ENCODE data around the gene NPLOC4.
"Not testable (repeated sequence)": the region's sequence is repeated elsewhere in the genome, so short reads cannot be mapped to it uniquely, and the experiment has no call there.

The NPLOC4 gene

GRCh38 chr17:81631482-81631881 is 5.4 kb downstream of the NPLOC4 start:
- DNase-seq (ENCODE audit: low read depth): no peak

- DNase-seq (ENCODE audit: low read depth): no peak
These were observed 6.6 kb downstream of the NPLOC4 start for GRCh38 chr17:81630274-81630673.

DNA sequence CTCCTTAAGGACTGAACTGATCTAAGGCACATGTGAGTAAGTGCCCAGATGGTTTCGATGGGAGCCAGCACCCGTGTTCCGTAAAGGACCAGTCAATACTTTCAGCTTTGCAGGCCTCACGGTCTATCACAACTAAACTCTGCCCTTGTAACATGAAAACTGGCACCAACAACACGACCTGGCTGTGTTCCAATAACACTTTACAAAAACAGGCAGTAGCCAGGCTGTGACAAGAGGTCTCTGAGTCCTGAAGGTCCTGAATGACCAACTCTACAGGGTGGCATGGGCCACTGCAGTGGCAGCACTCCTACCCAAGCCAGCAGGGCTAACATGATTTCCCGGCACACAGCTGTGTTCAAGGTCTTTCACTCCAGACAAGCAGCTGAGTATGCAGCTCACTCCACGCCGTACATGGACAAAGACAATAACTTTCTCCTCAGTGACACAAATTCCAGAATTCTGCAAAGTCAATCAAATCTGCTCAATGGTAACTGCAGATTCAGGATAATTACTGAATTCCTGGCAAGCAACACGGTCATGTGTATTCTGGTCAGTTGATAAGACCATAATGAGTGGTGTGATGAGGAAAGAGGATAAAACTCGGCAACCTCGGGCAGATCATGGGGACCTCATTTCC is 15.3 kb downstream of the NPLOC4 start:
- no peak for DNase-seq (ENCODE audit: low read depth)

GRCh38 chr17:81618307-81618706 is 18.6 kb downstream of the NPLOC4 start:
- not testable (repeated sequence) for DNase-seq (ENCODE audit: low read depth)

- no peak for DNase-seq (ENCODE audit: low read depth)
These were observed 20.0 kb downstream of the NPLOC4 start for GRCh38 chr17:81616877-81617276.

GRCh38 chr17:81615401-81615930 is 21.4 kb downstream of the NPLOC4 start:
- no peak for DNase-seq (ENCODE audit: low read depth)

DNA sequence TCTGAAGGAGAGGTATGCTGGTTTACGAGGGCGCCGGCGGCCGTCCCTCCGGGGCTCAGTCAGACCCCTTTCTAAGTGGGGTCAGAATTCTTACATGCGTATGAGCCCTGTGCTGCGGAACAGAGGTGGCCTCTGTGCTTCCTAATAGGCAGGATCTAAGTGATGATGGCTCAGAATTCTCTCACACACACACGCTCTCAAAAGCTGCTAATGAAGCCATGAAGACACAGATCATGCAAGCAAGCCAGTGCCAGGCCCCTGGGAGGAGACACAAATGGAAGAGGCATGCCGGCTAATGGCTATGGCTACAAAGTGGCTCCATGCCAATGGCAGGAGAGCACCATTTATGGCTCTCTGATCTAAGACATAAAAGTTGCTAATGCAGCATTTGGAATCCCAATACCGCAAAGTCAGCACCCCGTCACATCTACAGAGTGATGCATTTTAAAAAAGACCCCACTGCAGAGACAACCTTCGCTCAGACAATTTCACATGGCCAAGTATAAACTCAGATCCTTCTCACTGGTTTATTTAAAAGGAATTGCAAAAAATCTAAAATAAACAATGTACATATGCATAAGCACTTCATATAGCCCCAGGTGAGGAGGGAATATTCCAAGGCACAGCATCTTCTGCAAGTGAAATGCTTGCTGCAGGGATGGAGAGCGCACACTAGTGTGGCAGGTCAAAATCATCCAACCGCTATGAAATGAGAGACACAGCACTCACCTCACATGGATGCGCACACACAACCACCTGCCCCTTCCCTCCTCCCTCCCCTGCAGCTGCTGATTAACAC is 24.5 kb downstream of the NPLOC4 start:
- DNase-seq (ENCODE audit: low read depth): no peak

DNA sequence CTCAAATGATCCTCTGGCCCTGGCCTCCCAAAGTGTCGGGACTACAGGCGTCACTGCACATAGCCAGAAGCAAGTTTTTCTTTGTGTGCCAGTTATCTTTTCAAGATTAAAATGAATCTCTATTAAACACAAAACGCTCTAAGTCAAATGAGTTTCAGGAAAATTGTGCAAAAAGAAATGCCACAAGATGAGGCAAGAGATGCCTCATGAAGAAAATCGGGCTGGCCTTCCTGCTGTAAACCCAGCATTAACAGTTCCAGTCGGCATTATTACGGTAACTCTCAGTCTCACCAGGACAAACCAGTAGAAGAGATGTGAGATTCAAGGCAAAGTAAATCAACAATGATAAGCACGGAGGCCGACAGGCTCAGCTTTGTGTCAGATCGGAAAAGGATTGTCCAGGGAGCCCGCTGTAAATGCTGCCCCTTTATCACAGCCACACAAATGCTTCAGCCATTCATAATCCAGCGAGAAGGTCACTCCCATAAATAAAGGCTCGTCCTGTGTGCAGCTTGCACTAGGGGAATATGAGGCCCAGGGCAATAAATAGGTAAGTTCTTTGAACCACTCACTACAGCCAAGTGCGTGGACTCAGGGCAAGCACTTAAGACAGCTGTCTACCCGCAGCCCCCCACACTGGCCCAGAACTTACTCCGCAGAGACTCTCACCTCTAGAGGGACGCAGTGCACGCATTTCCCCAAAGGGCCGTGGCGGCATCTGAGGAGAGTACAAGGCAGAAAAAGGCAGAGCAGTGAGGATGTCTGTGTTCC is 27.2 kb downstream of the NPLOC4 start:
- no peak for DNase-seq (ENCODE audit: low read depth)

GRCh38 chr17:81608605-81609004 is 28.3 kb downstream of the NPLOC4 start:
- DNase-seq (ENCODE audit: low read depth): no peak

- no peak for DNase-seq (ENCODE audit: low read depth)
These were observed 28.8 kb downstream of the NPLOC4 start for GRCh38 chr17:81608082-81608481.

DNA sequence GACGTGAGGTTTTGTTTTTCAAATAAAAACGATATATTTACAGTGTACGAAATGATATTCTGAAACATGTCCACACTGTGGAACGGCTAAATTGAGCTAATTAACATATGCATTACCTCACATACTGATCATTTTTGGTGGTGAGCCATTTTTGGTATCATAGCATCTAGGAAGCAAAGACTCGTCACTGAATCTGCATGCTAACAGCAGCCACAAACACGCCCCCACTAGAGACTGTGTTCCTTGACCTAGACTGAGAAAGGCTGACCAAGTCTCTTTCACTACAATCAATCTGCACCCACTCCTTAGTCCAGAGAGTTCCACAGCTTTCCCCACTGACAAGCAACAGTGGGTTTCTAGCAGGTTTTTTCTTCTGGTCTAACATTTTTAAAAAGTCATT is 29.5 kb downstream of the NPLOC4 start:
- DNase-seq (ENCODE audit: low read depth): no peak

- no peak for DNase-seq (ENCODE audit: low read depth)
These were observed 32.9 kb downstream of the NPLOC4 start for GRCh38 chr17:81603846-81604610.

DNA sequence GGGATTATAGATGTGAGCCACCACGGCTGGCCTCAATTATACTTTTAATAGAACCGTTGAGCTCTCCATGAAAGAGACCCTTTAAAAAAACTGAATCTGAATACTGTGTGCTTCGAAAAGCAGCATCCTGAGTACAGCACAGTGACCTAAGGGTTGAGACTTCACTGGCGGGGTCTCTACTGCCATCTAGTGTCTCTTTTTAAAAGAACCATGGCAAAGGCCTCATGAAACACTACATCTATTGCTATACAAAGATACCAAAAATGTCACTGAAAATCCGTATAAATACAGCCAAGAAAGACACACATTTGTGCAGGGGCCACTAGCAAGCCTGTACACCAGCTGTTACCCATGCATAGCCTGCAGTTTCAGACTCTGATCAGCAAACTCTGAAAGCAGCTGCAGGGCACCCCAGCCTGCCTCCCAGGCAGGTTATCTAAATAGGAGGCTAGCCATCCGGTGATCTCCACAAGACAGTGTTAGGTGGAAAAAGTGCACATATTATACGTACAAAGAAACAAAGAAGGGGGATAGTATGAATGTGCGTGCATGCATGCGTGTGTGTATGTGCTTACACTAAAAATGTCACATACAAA is 35.3 kb downstream of the NPLOC4 start:
- DNase-seq (ENCODE audit: low read depth): peak; percentile 24

GRCh38 chr17:81599719-81600486 is 37.0 kb downstream of the NPLOC4 start:
- no peak for DNase-seq (ENCODE audit: low read depth)

DNA sequence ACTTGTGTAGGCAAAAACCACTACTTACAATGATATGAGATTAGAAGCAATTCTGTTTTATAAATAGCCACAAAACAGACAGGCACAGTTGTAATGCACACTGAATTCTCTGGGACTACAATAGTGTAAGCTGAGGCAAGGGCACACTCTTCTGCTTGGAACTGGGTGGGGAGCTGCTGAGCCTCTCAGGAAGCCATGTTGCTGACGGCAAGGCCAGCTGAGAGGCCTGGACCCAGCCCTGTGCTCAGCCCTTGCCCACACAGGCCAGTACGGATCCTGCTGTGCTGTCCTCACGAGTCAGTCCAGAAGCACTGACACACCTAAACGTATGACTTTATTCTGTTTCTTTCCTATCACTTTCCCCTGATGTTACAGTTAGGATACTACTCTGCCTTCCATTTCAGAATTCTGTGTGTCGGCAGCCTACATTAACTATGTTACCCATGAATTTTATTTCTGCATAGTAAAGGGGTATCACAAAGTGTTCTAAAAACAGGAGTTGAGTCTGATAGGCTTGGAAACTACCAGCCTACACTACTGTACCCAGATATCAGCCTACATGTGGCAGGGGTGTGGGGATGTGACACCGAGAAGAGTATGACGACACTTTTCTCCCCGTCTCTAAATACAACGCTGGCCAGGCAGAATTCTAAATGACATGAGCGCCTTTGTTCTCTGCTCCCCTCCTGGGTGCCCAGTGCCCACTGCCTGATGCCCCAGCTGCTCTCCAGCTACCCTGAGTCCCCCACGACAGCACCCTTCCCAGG is 43.6 kb downstream of the NPLOC4 start:
- no peak for DNase-seq (ENCODE audit: low read depth)

GRCh38 chr17:81591971-81592370 is 44.9 kb downstream of the NPLOC4 start:
- DNase-seq (ENCODE audit: low read depth): no peak

DNA sequence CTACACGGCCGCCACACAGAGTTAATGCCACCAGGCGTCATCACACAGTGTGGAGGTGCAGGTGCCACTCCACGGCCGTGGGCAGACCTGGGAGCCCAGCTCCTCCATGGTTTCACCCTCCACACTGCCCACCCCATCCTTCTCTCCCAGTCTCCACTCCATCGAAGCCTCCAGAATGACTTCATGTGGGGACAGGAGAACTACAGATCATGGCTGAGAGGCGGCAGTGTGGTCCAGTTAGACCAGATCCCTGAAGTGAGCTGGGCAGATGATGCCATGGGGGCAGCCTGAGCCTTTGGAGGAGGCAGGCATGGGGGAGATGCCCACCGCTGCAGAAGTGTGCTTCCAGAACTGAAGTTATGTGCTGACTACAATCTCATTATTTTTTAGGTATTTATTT is 46.8 kb downstream of the NPLOC4 start:
- no peak for DNase-seq (ENCODE audit: low read depth)

DNA sequence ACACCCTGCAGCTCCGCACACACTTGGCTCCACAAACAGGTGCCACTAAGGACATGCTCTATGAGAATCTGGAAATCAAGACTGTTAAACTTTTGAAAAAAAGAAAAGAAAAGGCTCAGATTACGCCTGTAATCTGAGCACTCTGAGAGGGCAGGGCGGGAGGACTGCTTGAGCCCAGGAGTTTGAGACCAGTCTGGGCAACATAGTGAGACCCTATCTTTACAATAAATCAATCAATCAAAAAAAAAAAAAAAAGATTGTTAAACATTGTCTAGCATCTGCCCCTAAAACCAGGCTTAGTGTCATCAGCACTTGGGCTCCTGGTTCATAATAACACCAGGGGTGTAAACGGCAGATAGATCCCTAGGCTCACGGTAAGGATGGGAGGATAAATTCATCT is 47.3 kb downstream of the NPLOC4 start:
- DNase-seq (ENCODE audit: low read depth): no peak

GRCh38 chr17:81586096-81586495 is 50.8 kb downstream of the NPLOC4 start:
- DNase-seq (ENCODE audit: low read depth): no peak

GRCh38 chr17:81584771-81585170 is 52.1 kb downstream of the NPLOC4 start:
- DNase-seq (ENCODE audit: low read depth): not testable (repeated sequence)

Data from T follicular helper cell (primary cell).